ENCODE data around the gene IKZF4.

The IKZF4 gene

GRCh38 chr12:56084958-56085543 lies 64.2 kb downstream of the IKZF4 start:
- DNase-seq, result no peak

GRCh38 chr12:56086096-56086495 lies 65.3 kb downstream of the IKZF4 start:
- no peak for DNase-seq

GRCh38 chr12:56086608-56087007 lies 65.8 kb downstream of the IKZF4 start:
- DNase-seq, result peak; percentile 7

- DNase-seq, result no peak
Measured at GRCh38 chr12:56087220-56087619, 66.4 kb downstream of the IKZF4 start.
